Mucosa of rectum (tissue), 2 donors: ENCODE results near the gene STON2.
A peak's percentile ranks its signal among the peaks of the same experiment; 100 is the strongest.

Source experiments
- H3K27ac ChIP-seq, 2 donors: one replicate each; pipeline ENCODE4 v1.7.0; 2013; ENCODE audit warnings: inconsistent platforms in 2 of 2, low read depth in 2 of 2, low read length in 2 of 2
- H3K27me3 ChIP-seq, 2 donors: one replicate each; pipeline ENCODE4 v1.7.0; 2013; ENCODE audit warnings: low read length in 2 of 2; ENCODE audit not compliant: control insufficient read depth in 2 of 2, insufficient read depth in 2 of 2
- H3K36me3 ChIP-seq, 2 donors: one replicate each; pipeline ENCODE4 v1.7.0; 2013; ENCODE audit warnings: low read length in 2 of 2; ENCODE audit not compliant: control insufficient read depth in 2 of 2, insufficient read depth in 2 of 2
- H3K4me1 ChIP-seq, 2 donors: one replicate each; pipeline ENCODE4 v1.7.0; 2013; ENCODE audit warnings: low read length in 2 of 2, mild to moderate bottlenecking in 1 of 2; ENCODE audit not compliant: control insufficient read depth in 2 of 2, insufficient read depth in 2 of 2
- H3K4me3 ChIP-seq, 2 donors: one replicate each; pipeline ENCODE4 v1.7.0; 2013; ENCODE audit warnings: low read length in 2 of 2
- H3K9ac ChIP-seq, 2 donors: one replicate each; pipeline ENCODE4 v1.7.0; 2013; ENCODE audit warnings: low read length in 2 of 2, low read depth in 1 of 2, mild to moderate bottlenecking in 1 of 2
- H3K9me3 ChIP-seq, 2 donors: one replicate each; pipeline ENCODE4 v1.7.0; 2013; ENCODE audit warnings: low read length in 2 of 2; ENCODE audit not compliant: control insufficient read depth in 2 of 2
- donor health status: healthy.
- donor health status: Normal muscosa, but diverticular disease.

Gene STON2

GRCh38 chr14:81400852-81401251 is 728 bp upstream of the STON2 start:
- H3K4me1 ChIP-seq, result peaks cover 8 to 10% of the 10 kb centered on the region in 2 donors
- H3K4me3 ChIP-seq, result no peak overlapping the region
- H3K9ac ChIP-seq, result no peak overlapping the region
- no peaks in the 10 kb centered on the region for H3K9me3 ChIP-seq
- H3K36me3 ChIP-seq, result no peaks in the 10 kb centered on the region
- no peaks in the 10 kb centered on the region for H3K27me3 ChIP-seq
- peak overlapping the region; percentile 13 to 53 for H3K27ac ChIP-seq

DNA sequence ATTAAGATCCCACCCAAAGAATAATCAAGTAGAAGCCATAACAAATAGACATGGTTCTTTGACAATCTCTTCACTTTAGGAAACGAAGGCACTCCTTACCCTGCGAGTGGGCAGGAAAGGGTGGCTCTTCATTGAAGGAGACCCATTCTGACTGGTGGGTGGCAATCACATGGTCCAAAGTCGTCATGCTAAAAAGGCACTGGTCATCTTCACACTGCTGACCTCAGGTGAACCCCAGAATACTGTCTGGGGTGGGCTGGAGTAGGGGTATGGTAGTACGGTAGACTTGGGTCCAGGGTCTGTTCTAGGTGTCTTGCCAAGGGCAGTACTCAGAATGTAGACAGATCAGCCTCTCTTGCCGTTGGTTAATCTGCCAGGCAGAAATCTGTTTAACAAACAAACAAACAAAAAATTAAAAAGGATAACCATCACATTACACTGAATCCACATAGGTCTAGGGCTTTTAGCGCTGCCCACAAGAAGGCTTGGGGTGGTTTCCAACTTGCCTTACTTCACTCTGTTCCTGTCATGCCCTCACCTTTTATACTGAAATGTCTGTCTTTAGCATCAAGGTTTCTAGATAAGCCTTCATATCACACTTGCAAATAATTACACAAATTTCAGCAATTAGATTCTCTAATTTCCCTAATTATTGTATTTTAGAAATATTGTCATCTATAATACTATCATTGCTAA is 1.8 kb downstream of the STON2 start:
- Histone ChIP-seq H3K4me3 (no peak overlapping the region), H3K27me3 (no peaks in the 10 kb centered on the region), H3K27ac (no peak overlapping the region), H3K36me3 (no peaks in the 10 kb centered on the region), H3K4me1 (peaks cover 8 to 10% of the 10 kb centered on the region in 2 donors), H3K9me3 (no peaks in the 10 kb centered on the region), H3K9ac (no peak overlapping the region)

- no peaks in the 10 kb centered on the region for H3K27me3 ChIP-seq
- peaks cover 8 to 10% of the 10 kb centered on the region in 2 donors for H3K4me1 ChIP-seq
- no peaks in the 10 kb centered on the region for H3K36me3 ChIP-seq
- no peaks in the 10 kb centered on the region for H3K9me3 ChIP-seq
- H3K4me3 ChIP-seq, result no peak overlapping the region
- H3K27ac ChIP-seq, result no peak overlapping the region
- H3K9ac ChIP-seq, result no peak overlapping the region
Measured at GRCh38 chr14:81396113-81396512, 4.0 kb downstream of the STON2 start.

GRCh38 chr14:81394739-81395138 is 5.4 kb downstream of the STON2 start:
- Histone ChIP-seq H3K9ac (no peak overlapping the region), H3K9me3 (no peaks in the 10 kb centered on the region), H3K4me3 (no peak overlapping the region), H3K4me1 (peaks cover 0 to 1% of the 10 kb centered on the region in 2 donors), H3K27me3 (no peaks in the 10 kb centered on the region), H3K27ac (no peak overlapping the region), H3K36me3 (no peaks in the 10 kb centered on the region)

DNA sequence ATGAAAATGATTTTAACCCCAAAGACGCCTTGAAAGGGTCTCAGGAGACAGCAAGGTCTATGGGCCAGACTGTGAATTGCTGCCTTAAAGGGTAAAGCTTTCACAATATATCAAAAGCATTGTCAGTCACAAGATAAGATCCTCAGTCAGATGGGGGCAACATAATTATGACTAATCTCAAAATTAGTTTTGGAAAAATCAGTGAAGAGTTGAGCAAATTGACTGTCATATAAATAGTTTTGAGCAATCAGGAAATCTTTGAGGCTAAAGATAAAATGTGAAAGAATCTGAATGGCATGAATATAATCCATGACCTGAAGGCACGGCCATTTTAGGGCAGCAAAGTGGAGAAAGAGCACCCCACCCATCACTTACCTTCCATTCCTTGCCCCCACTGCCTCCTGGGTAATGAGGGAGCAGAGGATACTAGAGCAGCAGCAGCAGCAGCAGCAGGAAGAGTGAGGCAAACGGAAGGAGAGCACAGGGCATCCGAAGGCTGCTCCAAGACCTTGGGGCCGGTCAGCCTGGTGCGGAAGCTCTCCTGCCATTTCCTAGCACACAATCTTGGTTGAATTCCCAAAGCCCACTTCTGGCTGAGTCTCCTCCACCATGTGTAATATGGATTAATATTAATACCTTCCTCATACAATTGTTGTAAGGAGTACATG is 7.0 kb downstream of the STON2 start:
- Histone ChIP-seq H3K27ac (no peak overlapping the region), H3K9me3 (no peaks in the 10 kb centered on the region), H3K27me3 (no peaks in the 10 kb centered on the region), H3K9ac (no peak overlapping the region), H3K36me3 (no peaks in the 10 kb centered on the region), H3K4me3 (no peak overlapping the region), H3K4me1 (no peaks in the 10 kb centered on the region)

GRCh38 chr14:81392052-81392451 is 8.1 kb downstream of the STON2 start:
- no peak overlapping the region for H3K4me3 ChIP-seq
- H3K27me3 ChIP-seq, result no peaks in the 10 kb centered on the region
- no peak overlapping the region for H3K9ac ChIP-seq
- H3K36me3 ChIP-seq, result no peaks in the 10 kb centered on the region
- H3K4me1 ChIP-seq, result no peaks in the 10 kb centered on the region
- H3K9me3 ChIP-seq, result no peaks in the 10 kb centered on the region
- H3K27ac ChIP-seq, result no peak overlapping the region

DNA sequence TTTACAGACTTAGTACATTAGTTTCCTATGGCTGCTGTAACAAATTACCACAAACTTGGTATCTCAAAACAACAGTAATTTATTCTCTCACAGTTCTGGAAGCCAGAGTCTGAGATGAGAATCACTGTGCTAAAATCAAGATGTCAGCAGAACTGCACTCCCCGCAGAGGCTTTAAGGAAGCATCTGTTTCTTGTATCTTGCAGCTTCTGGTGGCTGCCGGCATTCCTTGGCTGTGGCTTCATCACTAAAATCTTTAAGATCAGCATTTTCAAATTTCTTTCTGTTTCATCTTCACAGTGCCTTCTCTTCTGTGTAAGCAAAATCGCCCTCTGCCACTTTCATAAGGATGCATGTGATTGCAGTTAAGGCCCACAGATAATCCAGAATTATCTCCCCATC is 9.4 kb downstream of the STON2 start:
- Histone ChIP-seq H3K27me3 (no peaks in the 10 kb centered on the region), H3K9ac (no peak overlapping the region), H3K4me1 (no peaks in the 10 kb centered on the region), H3K27ac (no peak overlapping the region), H3K9me3 (no peaks in the 10 kb centered on the region), H3K36me3 (no peaks in the 10 kb centered on the region), H3K4me3 (no peak overlapping the region)

- H3K9me3 ChIP-seq, result no peaks in the 10 kb centered on the region
- no peaks in the 10 kb centered on the region for H3K27me3 ChIP-seq
- no peaks in the 10 kb centered on the region for H3K36me3 ChIP-seq
- no peak overlapping the region for H3K4me3 ChIP-seq
- no peaks in the 10 kb centered on the region for H3K4me1 ChIP-seq
- H3K27ac ChIP-seq, result no peak overlapping the region
- no peak overlapping the region for H3K9ac ChIP-seq
Measured at GRCh38 chr14:81388336-81388735, 11.8 kb downstream of the STON2 start.

- no peak overlapping the region for H3K9ac ChIP-seq
- H3K36me3 ChIP-seq, result no peaks in the 10 kb centered on the region
- H3K27me3 ChIP-seq, result no peaks in the 10 kb centered on the region
- H3K4me1 ChIP-seq, result no peaks in the 10 kb centered on the region
- H3K27ac ChIP-seq, result no peak overlapping the region
- H3K4me3 ChIP-seq, result no peak overlapping the region
- H3K9me3 ChIP-seq, result no peaks in the 10 kb centered on the region
Measured at GRCh38 chr14:81386290-81386745, 13.8 kb downstream of the STON2 start.

DNA sequence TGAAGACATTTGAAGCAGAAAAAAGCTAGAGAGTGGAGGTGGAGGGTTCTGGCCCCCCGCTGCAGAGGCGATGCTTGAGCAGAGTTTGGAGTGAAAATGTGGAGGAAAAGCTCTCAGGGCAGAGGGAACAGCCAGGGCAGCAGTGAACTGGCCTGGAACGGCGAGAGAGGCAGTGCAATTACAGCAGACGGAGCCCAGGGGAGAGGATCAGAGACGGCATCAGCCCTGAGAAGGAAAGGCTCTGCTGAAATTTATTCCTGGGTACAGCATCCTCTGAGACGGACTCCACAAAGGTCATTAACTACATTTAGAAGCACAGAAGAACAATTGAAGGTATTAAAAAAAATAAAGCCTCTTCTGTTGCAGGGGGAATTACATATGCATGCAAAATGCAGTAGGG is 14.2 kb downstream of the STON2 start:
- H3K4me3 ChIP-seq, result no peak overlapping the region
- no peaks in the 10 kb centered on the region for H3K36me3 ChIP-seq
- H3K27ac ChIP-seq, result no peak overlapping the region
- H3K4me1 ChIP-seq, result no peaks in the 10 kb centered on the region
- H3K9ac ChIP-seq, result no peak overlapping the region
- H3K9me3 ChIP-seq, result no peaks in the 10 kb centered on the region
- no peaks in the 10 kb centered on the region for H3K27me3 ChIP-seq
